HPDE6-E6E7 (cell line): ENCODE measurements around the gene RGS10.

Experiments used
- DNase-seq: peaks from one replicate; pipeline ENCODE4 v3.0.0; 2011; ENCODE audit warnings: missing footprints; ENCODE audit errors: extremely low spot score

Gene RGS10

GRCh38 chr10:119497243-119497642, 45.3 kb downstream of the RGS10 start:
- no peak for DNase-seq

GRCh38 chr10:119496273-119496672, 46.2 kb downstream of the RGS10 start:
- DNase-seq, result no peak

- DNase-seq, result no peak
Measured at GRCh38 chr10:119495545-119495944, 47.0 kb downstream of the RGS10 start.

- DNase-seq, result no peak
Measured at GRCh38 chr10:119495021-119495505, 47.5 kb downstream of the RGS10 start.

GRCh38 chr10:119494236-119495020, 48.1 kb downstream of the RGS10 start:
- DNase-seq, result no peak

GRCh38 chr10:119493155-119493554, 49.4 kb downstream of the RGS10 start:
- DNase-seq, result no peak

- no peak for DNase-seq
Measured at GRCh38 chr10:119491966-119492757, 50.4 kb downstream of the RGS10 start.

- no peak for DNase-seq
Measured at GRCh38 chr10:119489991-119490326, 52.6 kb downstream of the RGS10 start.

- no peak for DNase-seq
Measured at GRCh38 chr10:119488675-119489074, 53.8 kb downstream of the RGS10 start.

GRCh38 chr10:119483839-119484238, 58.7 kb downstream of the RGS10 start:
- DNase-seq, result no peak

- DNase-seq, result no peak
Measured at GRCh38 chr10:119483001-119483400, 59.5 kb downstream of the RGS10 start.

GRCh38 chr10:119481781-119482426, 60.6 kb downstream of the RGS10 start:
- no peak for DNase-seq

GRCh38 chr10:119480667-119481066, 61.9 kb downstream of the RGS10 start:
- DNase-seq, result no peak

GRCh38 chr10:119479532-119479931, 63.0 kb downstream of the RGS10 start:
- DNase-seq, result no peak

GRCh38 chr10:119478811-119479341, 63.6 kb downstream of the RGS10 start:
- DNase-seq, result no peak

GRCh38 chr10:119478111-119478802, 64.3 kb downstream of the RGS10 start:
- no peak for DNase-seq

GRCh38 chr10:119477444-119477843, 65.1 kb downstream of the RGS10 start:
- no peak for DNase-seq

- DNase-seq, result no peak
Measured at GRCh38 chr10:119474606-119475005, 67.9 kb downstream of the RGS10 start.

- DNase-seq, result no peak
Measured at GRCh38 chr10:119473771-119474170, 68.7 kb downstream of the RGS10 start.

GRCh38 chr10:119470920-119471702, 71.4 kb downstream of the RGS10 start:
- no peak for DNase-seq

GRCh38 chr10:119469846-119470245, 72.7 kb downstream of the RGS10 start:
- DNase-seq, result no peak
